PFSK-1 (cell line): ENCODE measurements around the gene ASCL5.

Experiments
- FOXP2 ChIP-seq: optimal IDR thresholded peaks from 2 replicates; pipeline ENCODE3; 2011; ENCODE audit warnings: borderline replicate concordance, control low read depth, inconsistent platforms; ENCODE audit not compliant: insufficient read depth; ENCODE audit errors: extremely low read length, extremely low read depth
- POLR2AphosphoS5 ChIP-seq: IDR thresholded peaks from 2 replicates; pipeline ENCODE4 v1.6.1; 2012; ENCODE audit warnings: low read depth, mild to moderate bottlenecking, control low read depth, low read length, moderate library complexity
- SIN3A ChIP-seq: IDR thresholded peaks from 2 replicates; pipeline ENCODE4 v1.6.1; 2012; ENCODE audit warnings: mild to moderate bottlenecking, low read length, moderate library complexity, borderline replicate concordance; ENCODE audit not compliant: insufficient read depth
- TAF1 ChIP-seq: IDR thresholded peaks from 2 replicates; pipeline ENCODE4 v1.6.1; 2012; ENCODE audit warnings: low read length, control low read depth, borderline replicate concordance; ENCODE audit not compliant: insufficient read depth
- TF ChIP-seq, protein P1 (sequence below), 2 experiments: IDR thresholded peaks; 2 replicates each; pipeline versions ENCODE4 v1.6.1 to v1.8.0; 2011 to 2012; ENCODE audit warnings: low read depth in 2 of 2, low read length in 2 of 2, control low read depth in 1 of 2, inconsistent platforms in 1 of 2, mild to moderate bottlenecking in 1 of 2, moderate library complexity in 1 of 2; ENCODE audit not compliant: insufficient read depth in 1 of 2

ASCL5 gene

GRCh38 chr1:201167041-201167991 lies 40.3 kb upstream of the ASCL5 start:
- TF ChIP-seq, protein P1, sequence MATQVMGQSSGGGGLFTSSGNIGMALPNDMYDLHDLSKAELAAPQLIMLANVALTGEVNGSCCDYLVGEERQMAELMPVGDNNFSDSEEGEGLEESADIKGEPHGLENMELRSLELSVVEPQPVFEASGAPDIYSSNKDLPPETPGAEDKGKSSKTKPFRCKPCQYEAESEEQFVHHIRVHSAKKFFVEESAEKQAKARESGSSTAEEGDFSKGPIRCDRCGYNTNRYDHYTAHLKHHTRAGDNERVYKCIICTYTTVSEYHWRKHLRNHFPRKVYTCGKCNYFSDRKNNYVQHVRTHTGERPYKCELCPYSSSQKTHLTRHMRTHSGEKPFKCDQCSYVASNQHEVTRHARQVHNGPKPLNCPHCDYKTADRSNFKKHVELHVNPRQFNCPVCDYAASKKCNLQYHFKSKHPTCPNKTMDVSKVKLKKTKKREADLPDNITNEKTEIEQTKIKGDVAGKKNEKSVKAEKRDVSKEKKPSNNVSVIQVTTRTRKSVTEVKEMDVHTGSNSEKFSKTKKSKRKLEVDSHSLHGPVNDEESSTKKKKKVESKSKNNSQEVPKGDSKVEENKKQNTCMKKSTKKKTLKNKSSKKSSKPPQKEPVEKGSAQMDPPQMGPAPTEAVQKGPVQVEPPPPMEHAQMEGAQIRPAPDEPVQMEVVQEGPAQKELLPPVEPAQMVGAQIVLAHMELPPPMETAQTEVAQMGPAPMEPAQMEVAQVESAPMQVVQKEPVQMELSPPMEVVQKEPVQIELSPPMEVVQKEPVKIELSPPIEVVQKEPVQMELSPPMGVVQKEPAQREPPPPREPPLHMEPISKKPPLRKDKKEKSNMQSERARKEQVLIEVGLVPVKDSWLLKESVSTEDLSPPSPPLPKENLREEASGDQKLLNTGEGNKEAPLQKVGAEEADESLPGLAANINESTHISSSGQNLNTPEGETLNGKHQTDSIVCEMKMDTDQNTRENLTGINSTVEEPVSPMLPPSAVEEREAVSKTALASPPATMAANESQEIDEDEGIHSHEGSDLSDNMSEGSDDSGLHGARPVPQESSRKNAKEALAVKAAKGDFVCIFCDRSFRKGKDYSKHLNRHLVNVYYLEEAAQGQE (IDR thresholded peaks at IDR 0.05; ENCODE audit: insufficient read depth in 1 of 2, low read depth in 2 of 2, low read length in 2 of 2) = no peak
- TF ChIP-seq POLR2AphosphoS5 (no peak), FOXP2 (no peak), TAF1 (no peak), SIN3A (no peak)

- TF ChIP-seq SIN3A = no peak
- TF ChIP-seq FOXP2 = no peak
- no peak for TF ChIP-seq TAF1
- TF ChIP-seq POLR2AphosphoS5 = no peak
- TF ChIP-seq, protein P1 (IDR thresholded peaks at IDR 0.05; ENCODE audit: insufficient read depth in 1 of 2, low read depth in 2 of 2, low read length in 2 of 2) = no peak
These were observed 37.7 kb upstream of the ASCL5 start for GRCh38 chr1:201164645-201165044.

DNA sequence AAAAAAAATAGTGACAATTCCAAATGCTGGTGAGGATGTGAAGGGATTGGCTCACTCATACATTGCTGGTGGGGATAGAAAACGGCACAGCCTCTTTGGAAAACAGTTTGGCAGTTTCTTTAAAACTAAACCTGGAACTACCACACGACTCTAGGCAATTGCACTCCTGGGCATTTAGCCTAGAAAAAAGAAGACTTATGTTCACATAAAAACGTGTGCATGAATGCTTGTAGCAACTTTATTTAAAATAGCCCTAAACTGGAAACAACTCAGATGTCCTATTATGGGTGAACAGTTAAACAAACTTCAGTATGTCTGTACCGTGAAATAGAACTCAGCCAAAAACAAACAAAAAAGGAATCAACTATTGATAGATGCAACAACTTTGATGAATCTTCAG lies 36.7 kb upstream of the ASCL5 start:
- TF ChIP-seq, protein P1 (IDR thresholded peaks at IDR 0.05; ENCODE audit: insufficient read depth in 1 of 2, low read depth in 2 of 2, low read length in 2 of 2) = no peak
- TF ChIP-seq TAF1 = no peak
- no peak for TF ChIP-seq POLR2AphosphoS5
- TF ChIP-seq SIN3A = no peak
- no peak for TF ChIP-seq FOXP2

DNA sequence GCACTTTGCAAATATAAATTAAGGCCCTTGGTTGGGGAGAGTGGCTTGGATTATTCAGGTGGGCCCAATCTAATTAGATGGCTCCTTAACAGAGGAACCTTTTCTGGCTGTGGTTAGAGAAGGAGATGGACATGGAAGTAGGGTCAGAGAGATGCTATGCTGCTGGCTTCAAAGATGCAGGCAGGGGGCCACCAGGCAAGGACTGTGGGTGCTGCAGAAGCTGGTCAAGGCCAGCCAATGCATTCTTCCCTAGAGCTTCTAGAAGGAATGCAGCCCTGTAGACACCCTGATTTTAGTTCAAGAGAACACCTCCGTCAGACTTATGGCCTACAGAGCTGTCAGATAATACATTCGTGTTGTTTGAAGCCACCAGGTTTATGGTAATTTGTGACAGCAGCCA lies 31.0 kb upstream of the ASCL5 start:
- TF ChIP-seq, protein P1 (IDR thresholded peaks at IDR 0.05; ENCODE audit: insufficient read depth in 1 of 2, low read depth in 2 of 2, low read length in 2 of 2) = no peak
- TF ChIP-seq TAF1 (no peak), SIN3A (no peak), POLR2AphosphoS5 (no peak), FOXP2 (no peak)
